ENCODE results near the gene KRT80. TPM values are rescaled to one million over a fixed set of nuclear protein-coding genes. Genes with fewer than 3 reads are reported as not detected.

The KRT80 gene
- total and polyA plus RNA-seq, 2 experiments from 2014 or later: not detected

GRCh38 chr12:52156757-52157565 lies 34.9 kb downstream of the KRT80 start:
- H3K4me3 ChIP-seq: no peak overlapping the region
- no peak overlapping the region for H3K27ac ChIP-seq
- TF ChIP-seq CTCF (IDR thresholded peaks at IDR 0.05; ENCODE audit: low read depth, low read length): peak; percentile 97
- H3K9me3 ChIP-seq (ENCODE audit: low read depth): no peaks in the 10 kb centered on the region
- peak; percentile 66 to 78 for DNase-seq (ENCODE audit: low read depth in 1 of 2, low spot score in 1 of 2)
- H3K27me3 ChIP-seq: peaks cover 35% of the 10 kb centered on the region
- no peaks in the 10 kb centered on the region for H3K36me3 ChIP-seq
- H3K4me1 ChIP-seq (ENCODE audit: low read depth): no peaks in the 10 kb centered on the region

GRCh38 chr12:52156311-52156710 lies 35.5 kb downstream of the KRT80 start:
- TF ChIP-seq CTCF (IDR thresholded peaks at IDR 0.05; ENCODE audit: low read depth, low read length): no peak
- Histone ChIP-seq H3K4me1 (ENCODE audit: low read depth) (no peaks in the 10 kb centered on the region), H3K27me3 (peaks cover 30% of the 10 kb centered on the region), H3K9me3 (ENCODE audit: low read depth) (no peaks in the 10 kb centered on the region), H3K27ac (no peak overlapping the region), H3K4me3 (no peak overlapping the region), H3K36me3 (no peaks in the 10 kb centered on the region)
- DNase-seq (ENCODE audit: low read depth in 1 of 2, low spot score in 1 of 2): no peak

GRCh38 chr12:52155048-52155868 lies 36.6 kb downstream of the KRT80 start:
- Histone ChIP-seq H3K4me1 (ENCODE audit: low read depth) (no peaks in the 10 kb centered on the region), H3K9me3 (ENCODE audit: low read depth) (no peaks in the 10 kb centered on the region), H3K27me3 (peaks cover 19% of the 10 kb centered on the region), H3K4me3 (no peak overlapping the region), H3K27ac (no peak overlapping the region), H3K36me3 (no peaks in the 10 kb centered on the region)
- DNase-seq (ENCODE audit: low read depth in 1 of 2, low spot score in 1 of 2): no peak
- no peak for TF ChIP-seq CTCF (IDR thresholded peaks at IDR 0.05; ENCODE audit: low read depth, low read length)

- peaks cover 15% of the 10 kb centered on the region for H3K27me3 ChIP-seq
- H3K4me1 ChIP-seq (ENCODE audit: low read depth): no peaks in the 10 kb centered on the region
- no peak overlapping the region for H3K4me3 ChIP-seq
- H3K36me3 ChIP-seq: no peaks in the 10 kb centered on the region
- H3K9me3 ChIP-seq (ENCODE audit: low read depth): no peaks in the 10 kb centered on the region
- no peak overlapping the region for H3K27ac ChIP-seq
- no peak for DNase-seq (ENCODE audit: low read depth in 1 of 2, low spot score in 1 of 2)
- no peak for TF ChIP-seq CTCF (IDR thresholded peaks at IDR 0.05; ENCODE audit: low read depth, low read length)
These were observed 38.9 kb downstream of the KRT80 start for GRCh38 chr12:52152905-52153317.

GRCh38 chr12:52151837-52152783 lies 39.7 kb downstream of the KRT80 start:
- peaks cover 15% of the 10 kb centered on the region for H3K27me3 ChIP-seq
- peak; percentile 71 to 74 for DNase-seq (ENCODE audit: low read depth in 1 of 2, low spot score in 1 of 2)
- no peaks in the 10 kb centered on the region for H3K36me3 ChIP-seq
- H3K4me1 ChIP-seq (ENCODE audit: low read depth): no peaks in the 10 kb centered on the region
- H3K4me3 ChIP-seq: peak overlapping the region; percentile 23
- H3K27ac ChIP-seq: no peak overlapping the region
- peak; percentile 80 for TF ChIP-seq CTCF (IDR thresholded peaks at IDR 0.05; ENCODE audit: low read depth, low read length)
- H3K9me3 ChIP-seq (ENCODE audit: low read depth): no peaks in the 10 kb centered on the region

All from cardiac muscle cell (in vitro differentiated cells and primary cell).